ENCODE results near the gene MASP2. TPM values are rescaled to one million over a fixed set of nuclear protein-coding genes. Genes with fewer than 3 reads are reported as not detected.
A peak's percentile ranks its signal among the peaks of the same experiment; 100 is the strongest.
"Not testable (repeated sequence)": the region's sequence is repeated elsewhere in the genome, so short reads cannot be mapped to it uniquely, and the experiment has no call there.

The MASP2 gene
- total and polyA plus RNA-seq, 12 donors, result 0.07 TPM; not detected in 11

DNA sequence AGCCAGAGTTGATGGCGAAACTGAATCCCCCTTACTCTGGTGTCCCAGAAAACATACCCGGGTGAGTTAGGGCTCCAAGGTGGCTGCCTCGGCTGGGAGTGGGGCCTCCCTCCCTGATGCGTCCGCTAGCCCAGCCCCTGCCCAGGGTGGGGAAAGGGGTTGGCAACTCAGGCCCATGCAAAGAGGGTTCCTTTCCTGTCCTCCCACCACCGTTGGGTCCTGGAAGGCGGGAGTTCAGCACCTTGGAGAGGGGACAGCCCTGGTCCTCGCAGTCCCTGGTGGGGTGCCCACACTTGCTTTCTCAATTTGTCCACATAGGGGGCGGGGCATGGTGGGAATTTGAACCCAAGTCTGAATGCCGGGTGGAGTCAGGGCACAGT, 6.7 kb upstream of the MASP2 start:
- no peaks in the 10 kb centered on the region for H3K27me3 ChIP-seq
- no peak for TF ChIP-seq POLR2A (IDR thresholded peaks at IDR 0.05)
- TF ChIP-seq, protein P1, sequence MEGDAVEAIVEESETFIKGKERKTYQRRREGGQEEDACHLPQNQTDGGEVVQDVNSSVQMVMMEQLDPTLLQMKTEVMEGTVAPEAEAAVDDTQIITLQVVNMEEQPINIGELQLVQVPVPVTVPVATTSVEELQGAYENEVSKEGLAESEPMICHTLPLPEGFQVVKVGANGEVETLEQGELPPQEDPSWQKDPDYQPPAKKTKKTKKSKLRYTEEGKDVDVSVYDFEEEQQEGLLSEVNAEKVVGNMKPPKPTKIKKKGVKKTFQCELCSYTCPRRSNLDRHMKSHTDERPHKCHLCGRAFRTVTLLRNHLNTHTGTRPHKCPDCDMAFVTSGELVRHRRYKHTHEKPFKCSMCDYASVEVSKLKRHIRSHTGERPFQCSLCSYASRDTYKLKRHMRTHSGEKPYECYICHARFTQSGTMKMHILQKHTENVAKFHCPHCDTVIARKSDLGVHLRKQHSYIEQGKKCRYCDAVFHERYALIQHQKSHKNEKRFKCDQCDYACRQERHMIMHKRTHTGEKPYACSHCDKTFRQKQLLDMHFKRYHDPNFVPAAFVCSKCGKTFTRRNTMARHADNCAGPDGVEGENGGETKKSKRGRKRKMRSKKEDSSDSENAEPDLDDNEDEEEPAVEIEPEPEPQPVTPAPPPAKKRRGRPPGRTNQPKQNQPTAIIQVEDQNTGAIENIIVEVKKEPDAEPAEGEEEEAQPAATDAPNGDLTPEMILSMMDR (IDR thresholded peaks at IDR 0.05), result no peak
- 65 to 70% (median 68%) methylated on average over 2 to 10 of the region's 10 CpGs for WGBS, 4 donors
- H3K27ac ChIP-seq, result no peak overlapping the region
- no peaks in the 10 kb centered on the region for H3K9me3 ChIP-seq (replicated peaks in 1 of 3)
- intact Hi-C loops (cut with DNase I), result no loop called here
- H3K4me1 ChIP-seq (replicated peaks in 1 of 2), result peaks cover 2 to 4% of the 10 kb centered on the region in 2 donors
- H3K36me3 ChIP-seq (replicated peaks in 1 of 2), result peaks cover 0 to 23% of the 10 kb centered on the region in 2 donors
- H3K4me3 ChIP-seq, result no peak overlapping the region
- peak in 1 of 7 donors; percentile 40 for DNase-seq

DNA sequence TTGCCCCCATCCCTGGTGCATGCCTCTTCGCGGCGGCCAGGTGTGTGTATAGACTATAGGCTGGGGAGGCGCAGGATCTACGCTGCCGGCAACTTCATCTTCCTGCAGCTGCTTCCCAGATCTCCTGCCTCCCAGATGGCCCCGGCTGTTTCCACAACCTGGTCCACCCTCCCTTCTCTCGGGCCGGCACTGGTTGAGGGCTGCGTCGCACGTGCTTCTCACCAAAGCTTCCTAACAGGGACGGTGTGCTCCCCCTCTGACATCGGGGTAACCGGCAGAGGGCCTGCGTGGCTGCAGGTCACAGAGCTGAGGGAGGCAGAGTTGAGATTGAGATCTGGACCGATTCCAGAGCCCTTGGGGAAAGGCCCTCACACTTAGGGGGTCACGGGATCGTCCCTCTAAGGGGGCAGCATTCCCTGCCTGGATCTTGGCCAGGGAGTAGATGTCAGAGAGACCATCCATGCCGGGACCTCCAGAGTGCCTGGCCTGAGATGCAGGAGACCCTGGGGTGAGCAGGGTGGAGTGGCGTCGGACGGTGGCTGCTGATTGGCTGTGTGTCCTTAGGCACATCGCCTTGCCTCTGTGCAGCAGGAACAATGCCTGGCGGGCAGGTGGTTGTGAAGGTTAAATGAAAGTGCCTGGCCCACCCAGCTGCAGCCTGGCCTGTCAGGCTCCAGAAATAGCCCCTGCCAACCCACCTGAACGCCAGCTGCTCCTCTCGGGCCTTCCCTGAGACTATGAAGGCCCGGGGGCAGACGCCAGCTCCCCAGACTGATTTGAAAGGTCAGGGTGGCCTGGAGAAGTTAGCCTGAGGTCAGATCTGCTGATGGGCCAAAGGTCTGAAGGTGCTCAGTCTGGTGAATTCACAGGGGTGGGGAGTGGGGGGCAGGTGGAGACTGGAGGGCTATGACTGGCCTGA, 6.1 kb upstream of the MASP2 start:
- intact Hi-C loops (cut with DNase I), result no loop called here
- peaks cover 0 to 23% of the 10 kb centered on the region in 2 donors for H3K36me3 ChIP-seq (replicated peaks in 1 of 2)
- no peak overlapping the region for H3K4me3 ChIP-seq
- H3K27me3 ChIP-seq, result no peaks in the 10 kb centered on the region
- TF ChIP-seq, protein P1 (IDR thresholded peaks at IDR 0.05), result no peak
- TF ChIP-seq POLR2A (IDR thresholded peaks at IDR 0.05), result no peak
- DNase-seq, result no peak
- WGBS, 4 donors, result 19 to 58% (median 28%) methylated on average over 10 to 29 of the region's 29 CpGs
- H3K9me3 ChIP-seq (replicated peaks in 1 of 3), result no peaks in the 10 kb centered on the region
- no peaks in the 10 kb centered on the region for H3K4me1 ChIP-seq (replicated peaks in 1 of 2)
- H3K27ac ChIP-seq, result no peak overlapping the region

DNA sequence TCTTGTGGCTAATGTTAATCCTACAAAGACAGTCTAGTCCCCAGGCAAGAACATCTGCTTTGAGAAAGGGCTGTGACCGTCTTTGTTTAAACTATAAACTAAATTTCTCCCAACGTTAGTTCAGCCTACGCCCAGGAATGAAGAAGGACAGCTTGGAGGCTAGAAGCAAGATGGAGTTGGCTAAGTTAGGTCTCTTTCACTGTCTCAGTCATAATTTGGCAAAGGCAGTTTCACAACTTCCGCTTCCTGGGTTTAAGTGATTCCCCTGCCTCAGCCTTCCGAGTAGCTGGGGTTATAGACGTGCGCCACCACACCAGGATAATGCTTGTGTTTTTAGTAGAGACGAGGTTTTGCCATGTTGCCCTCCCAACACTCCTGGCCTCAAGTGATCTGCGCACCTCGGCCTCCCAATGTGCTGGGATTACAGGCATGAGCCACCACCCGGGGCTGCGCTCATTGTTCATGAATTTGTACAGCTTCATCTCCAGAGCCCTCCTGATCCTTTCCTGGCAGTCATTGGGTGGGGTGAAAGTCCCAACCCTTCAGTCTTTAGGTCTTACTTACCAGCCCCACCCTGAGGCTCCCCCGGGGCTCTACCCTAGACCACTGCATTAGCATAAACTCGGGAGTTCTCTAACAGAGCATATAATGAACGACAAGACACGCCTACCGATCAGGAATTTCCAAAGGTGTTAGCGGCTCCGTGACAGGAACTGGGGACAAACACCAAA, 4.9 kb upstream of the MASP2 start:
- WGBS, 4 donors, result 65 to 74% (median 66%) methylated on average over 19 of the region's 19 CpGs
- intact Hi-C loops (cut with DNase I), result no loop called here
- TF ChIP-seq, protein P1 (IDR thresholded peaks at IDR 0.05), result no peak
- no peak for TF ChIP-seq POLR2A (IDR thresholded peaks at IDR 0.05)
- H3K36me3 ChIP-seq (replicated peaks in 1 of 2), result peaks cover 0 to 21% of the 10 kb centered on the region in 2 donors
- H3K27ac ChIP-seq, result no peak overlapping the region
- H3K4me1 ChIP-seq (replicated peaks in 1 of 2), result no peaks in the 10 kb centered on the region
- no peak for DNase-seq
- H3K9me3 ChIP-seq (replicated peaks in 1 of 3), result no peaks in the 10 kb centered on the region
- no peaks in the 10 kb centered on the region for H3K27me3 ChIP-seq
- no peak overlapping the region for H3K4me3 ChIP-seq

DNA sequence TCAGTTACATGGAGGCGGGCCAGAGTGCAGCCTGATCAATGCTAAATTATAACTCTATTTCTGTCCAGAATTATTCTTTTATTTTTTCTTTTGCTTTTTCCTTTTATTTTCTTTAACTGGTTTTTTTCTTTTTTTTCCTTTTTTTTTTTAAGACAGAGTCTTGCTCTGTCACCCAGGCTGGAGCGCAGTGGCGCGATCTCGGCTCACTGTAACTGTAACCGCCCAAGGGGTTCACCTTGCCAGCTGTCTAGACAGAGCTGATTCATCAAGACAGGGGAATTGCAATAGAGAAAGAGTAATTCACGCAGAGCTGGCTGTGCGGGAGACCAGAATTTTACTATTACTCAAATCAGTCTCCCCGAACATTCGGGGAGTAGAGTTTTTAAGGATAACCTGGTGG, 4.1 kb upstream of the MASP2 start:
- intact Hi-C loops (cut with DNase I); H3K4me3 ChIP-seq; H3K27me3 ChIP-seq; H3K4me1 ChIP-seq (replicated peaks in 1 of 2); H3K27ac ChIP-seq; DNase-seq; H3K9me3 ChIP-seq (replicated peaks in 1 of 3): not testable (repeated sequence)
- H3K36me3 ChIP-seq (replicated peaks in 1 of 2), result peaks cover 0 to 13% of the 10 kb centered on the region in 2 donors
- 86 to 89% (median 87%) methylated on average over 10 of the region's 10 CpGs for WGBS, 4 donors

All from adrenal gland (tissue), 12 donors.